Prostate gland (tissue), 2 donors: Measurements from ENCODE around the gene EID2B. TPM values are rescaled to one million over a fixed set of nuclear protein-coding genes. Genes with fewer than 3 reads are reported as not detected.

Experiments
- DNase-seq: peaks from one replicate; pipeline ENCODE4 v3.0.0-alpha.2; 2019; ENCODE audit warnings: low spot score
- H3K27ac ChIP-seq, 2 donors: fragments of 200-600 bp; sonication (generic); 2 replicates each; pipeline ENCODE4 v1.5.1; 2017 to 2019
- H3K27me3 ChIP-seq: fragments of 200-600 bp; sonication (generic); replicated peaks from 2 replicates; pipeline ENCODE4 v1.5.1; 2019; ENCODE audit not compliant: insufficient read depth
- H3K36me3 ChIP-seq, 2 donors: fragments of 200-600 bp; sonication (generic); 1 replicate in 1 of 2; 2 replicates in 1 of 2; pipeline versions ENCODE4 v1.5.1 to v1.8.1; 2017 to 2019
- H3K4me1 ChIP-seq: fragments of 200-600 bp; sonication (generic); replicated peaks from 2 replicates; pipeline ENCODE4 v1.5.1; 2019
- H3K4me3 ChIP-seq, 2 donors: fragments of 200-600 bp; sonication (generic); 2 replicates each; pipeline ENCODE4 v1.5.1; 2017 to 2019
- H3K9me3 ChIP-seq: fragments of 200-600 bp; sonication (generic); 2 replicates; pipeline ENCODE4 v1.5.1; 2017
- POLR2A ChIP-seq: fragments of 450-650 bp; IDR thresholded peaks from one replicate; pipeline ENCODE4 v1.6.1; 2016; ENCODE audit warnings: antibody characterized with exemption, mild to moderate bottlenecking
- POLR2AphosphoS5 ChIP-seq: sonication (generic); formaldehyde crosslinking; IDR thresholded peaks from one replicate; pipeline ENCODE4 v1.6.1; 2017; ENCODE audit warnings: antibody characterized with exemption
- WGBS: methylation state at CpG from one replicate; pipeline ENCODE4 v1.1.5; 2018; 5-methylcytosine and 5-hydroxymethylcytosine counted together
- intact Hi-C: fragments of 100-400 bp; cut with DNase I; formaldehyde crosslinking; loops from one replicate; pipeline ENCODE4 v1.14.2; 2022
- total RNA-seq, 2 donors: library from RNA; depleted of rRNA; stranded (reverse); fragments of >200 nt; gene quantifications; one replicate each; pipeline ENCODE4 v1.1.0, GENCODE V29; 2016
- TF ChIP-seq, protein P1 (sequence below), 4 experiments: fragments of 200-600 bp in 2 of 4; fragments of 450-650 bp in 2 of 4; sonication (generic) in 2 of 4; IDR thresholded peaks; 1 replicate in 3 of 4; 2 replicates in 1 of 4; pipeline ENCODE4 v1.5.1; 2016 to 2019; ENCODE audit warnings: antibody characterized with exemption in 4 of 4, mild to moderate bottlenecking in 2 of 4, moderate library complexity in 2 of 4

Gene EID2B
- total RNA-seq, 2 donors from 2014 or later, result 2.6 to 4.5 TPM

DNA sequence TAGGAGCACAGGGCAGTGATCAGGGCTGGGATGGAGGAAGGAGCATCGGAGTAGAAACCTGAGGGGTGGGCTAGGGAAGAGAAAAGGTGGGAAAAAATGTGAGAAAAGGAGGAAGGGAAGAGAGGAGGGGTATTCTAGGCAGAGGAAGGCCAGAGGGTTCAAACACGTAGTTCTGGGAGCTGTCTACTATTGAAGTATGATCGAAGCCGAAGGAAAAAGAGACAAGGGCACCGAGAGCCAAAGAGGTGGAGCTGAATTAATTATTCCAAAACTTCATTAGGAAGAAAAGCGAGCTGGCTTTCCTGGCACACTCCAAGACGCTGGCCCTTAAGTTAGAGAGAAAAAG is 26.1 kb downstream of the EID2B start:
- H3K4me3 ChIP-seq, result peak overlapping the region in 1 of 2 donors; percentile 29
- H3K36me3 ChIP-seq, result no peaks in the 10 kb centered on the region
- no peak for TF ChIP-seq POLR2AphosphoS5
- no peak for TF ChIP-seq POLR2A
- TF ChIP-seq, protein P1, sequence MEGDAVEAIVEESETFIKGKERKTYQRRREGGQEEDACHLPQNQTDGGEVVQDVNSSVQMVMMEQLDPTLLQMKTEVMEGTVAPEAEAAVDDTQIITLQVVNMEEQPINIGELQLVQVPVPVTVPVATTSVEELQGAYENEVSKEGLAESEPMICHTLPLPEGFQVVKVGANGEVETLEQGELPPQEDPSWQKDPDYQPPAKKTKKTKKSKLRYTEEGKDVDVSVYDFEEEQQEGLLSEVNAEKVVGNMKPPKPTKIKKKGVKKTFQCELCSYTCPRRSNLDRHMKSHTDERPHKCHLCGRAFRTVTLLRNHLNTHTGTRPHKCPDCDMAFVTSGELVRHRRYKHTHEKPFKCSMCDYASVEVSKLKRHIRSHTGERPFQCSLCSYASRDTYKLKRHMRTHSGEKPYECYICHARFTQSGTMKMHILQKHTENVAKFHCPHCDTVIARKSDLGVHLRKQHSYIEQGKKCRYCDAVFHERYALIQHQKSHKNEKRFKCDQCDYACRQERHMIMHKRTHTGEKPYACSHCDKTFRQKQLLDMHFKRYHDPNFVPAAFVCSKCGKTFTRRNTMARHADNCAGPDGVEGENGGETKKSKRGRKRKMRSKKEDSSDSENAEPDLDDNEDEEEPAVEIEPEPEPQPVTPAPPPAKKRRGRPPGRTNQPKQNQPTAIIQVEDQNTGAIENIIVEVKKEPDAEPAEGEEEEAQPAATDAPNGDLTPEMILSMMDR (IDR thresholded peaks at IDR 0.05), result no peak
- intact Hi-C loops, result no loop called here
- no peaks in the 10 kb centered on the region for H3K9me3 ChIP-seq
- H3K27me3 ChIP-seq, result peaks cover 3% of the 10 kb centered on the region
- H3K27ac ChIP-seq, result no peak overlapping the region
- no peaks in the 10 kb centered on the region for H3K4me1 ChIP-seq
- 56% methylated on average over 7 of the region's 7 CpGs for WGBS
- DNase-seq, result no peak

DNA sequence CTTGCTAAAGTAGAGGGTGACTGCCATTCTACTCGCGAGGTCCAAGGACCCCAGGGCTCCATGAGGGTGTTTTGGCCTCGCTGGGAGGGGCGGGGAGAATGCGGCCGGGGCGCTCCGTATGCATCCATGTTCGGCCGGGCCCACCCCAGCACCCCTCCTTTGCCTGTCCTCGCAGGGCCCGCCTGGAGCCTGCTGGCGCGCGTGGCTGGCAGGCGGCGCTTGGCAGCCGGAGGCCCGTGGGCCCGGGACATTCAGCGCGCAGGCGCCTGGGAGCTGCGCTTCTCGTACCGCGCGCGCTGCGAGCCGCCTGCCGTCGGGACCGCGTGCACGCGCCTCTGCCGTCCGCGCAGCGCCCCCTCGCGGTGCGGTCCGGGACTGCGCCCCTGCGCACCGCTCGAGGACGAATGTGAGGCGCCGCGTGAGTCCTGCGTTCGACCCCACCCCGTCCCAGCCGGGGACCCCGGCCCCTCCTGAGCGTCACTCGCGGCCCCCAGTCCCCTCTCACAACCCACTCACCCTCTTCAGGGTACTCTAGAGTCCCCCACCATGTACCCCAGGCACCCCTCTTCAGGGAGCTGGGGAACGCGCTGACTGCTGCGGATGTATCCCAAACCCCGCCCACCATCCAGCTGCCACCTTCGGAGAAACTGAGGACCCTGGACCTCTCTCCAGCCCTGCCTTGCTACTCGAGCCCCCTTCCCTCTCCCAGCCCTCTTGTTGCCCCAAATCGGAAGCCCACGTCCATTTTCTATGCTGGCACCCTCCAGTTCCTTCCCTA is 29.8 kb downstream of the EID2B start:
- no peak overlapping the region for H3K4me3 ChIP-seq
- 19% methylated on average over 40 of the region's 69 CpGs for WGBS
- intact Hi-C loops, result no loop called here
- no peaks in the 10 kb centered on the region for H3K36me3 ChIP-seq
- H3K4me1 ChIP-seq, result no peaks in the 10 kb centered on the region
- DNase-seq, result no peak
- H3K9me3 ChIP-seq, result no peaks in the 10 kb centered on the region
- no peak overlapping the region for H3K27ac ChIP-seq
- TF ChIP-seq POLR2AphosphoS5, result no peak
- TF ChIP-seq, protein P1 (IDR thresholded peaks at IDR 0.05), result peak; percentile 34 to 82 (median 69)
- no peak for TF ChIP-seq POLR2A
- peaks cover 6% of the 10 kb centered on the region for H3K27me3 ChIP-seq

DNA sequence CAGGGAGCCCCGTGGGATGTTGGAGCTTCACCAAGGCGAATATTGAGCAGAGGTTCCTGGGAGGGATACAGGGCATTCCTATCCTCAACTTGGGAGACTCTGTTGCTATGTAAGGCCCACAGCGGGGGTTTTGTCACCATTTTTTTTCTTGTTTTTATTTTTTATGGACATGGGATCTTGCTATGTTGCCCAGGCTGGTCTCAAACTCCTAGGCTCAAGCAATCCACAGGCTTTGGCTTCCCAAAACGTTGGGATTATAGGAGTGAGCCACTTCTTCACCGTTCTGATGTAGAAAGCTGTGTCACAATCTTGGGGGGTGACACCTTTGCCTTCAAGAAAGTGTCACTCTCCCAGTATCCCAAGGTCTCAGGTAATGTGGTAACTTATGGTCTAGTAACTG is 31.3 kb downstream of the EID2B start:
- intact Hi-C loops, result no loop called here
- Histone ChIP-seq H3K9me3 (no peaks in the 10 kb centered on the region), H3K4me3 (no peak overlapping the region), H3K36me3 (no peaks in the 10 kb centered on the region), H3K4me1 (no peaks in the 10 kb centered on the region), H3K27ac (no peak overlapping the region), H3K27me3 (peaks cover 6% of the 10 kb centered on the region)
- DNase-seq, result no peak
- WGBS, result 80% methylated on average over 5 of the region's 5 CpGs
- TF ChIP-seq, protein P1 (IDR thresholded peaks at IDR 0.05), result no peak
- TF ChIP-seq POLR2A (no peak), POLR2AphosphoS5 (no peak)

DNA sequence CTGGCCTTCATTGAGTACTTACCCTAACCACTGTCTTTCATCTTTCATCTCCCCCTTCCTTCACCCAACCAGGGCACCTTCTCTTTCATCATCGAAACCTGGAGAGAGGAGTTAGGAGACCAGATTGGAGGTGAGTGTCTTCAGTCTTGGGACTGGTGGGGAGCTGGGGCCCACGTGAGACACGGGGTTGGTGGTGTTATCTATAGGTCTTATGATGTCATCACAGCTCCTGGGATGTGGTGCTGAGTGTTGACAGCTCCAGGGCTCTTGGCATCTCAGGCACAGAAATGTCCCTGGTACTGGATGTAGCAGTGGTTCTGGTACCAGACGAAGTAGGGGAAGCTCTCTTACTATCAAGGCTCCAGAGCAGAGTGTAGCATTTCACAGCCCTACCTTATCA is 32.1 kb downstream of the EID2B start:
- no peak for DNase-seq
- no peaks in the 10 kb centered on the region for H3K36me3 ChIP-seq
- TF ChIP-seq, protein P1 (IDR thresholded peaks at IDR 0.05), result no peak
- TF ChIP-seq POLR2AphosphoS5, result no peak
- no peak for TF ChIP-seq POLR2A
- H3K4me1 ChIP-seq, result no peaks in the 10 kb centered on the region
- intact Hi-C loops, result no loop called here
- H3K27me3 ChIP-seq, result peaks cover 6% of the 10 kb centered on the region
- H3K9me3 ChIP-seq, result no peaks in the 10 kb centered on the region
- no peak overlapping the region for H3K27ac ChIP-seq
- WGBS, result 41% methylated on average over 4 of the region's 4 CpGs
- H3K4me3 ChIP-seq, result no peak overlapping the region

DNA sequence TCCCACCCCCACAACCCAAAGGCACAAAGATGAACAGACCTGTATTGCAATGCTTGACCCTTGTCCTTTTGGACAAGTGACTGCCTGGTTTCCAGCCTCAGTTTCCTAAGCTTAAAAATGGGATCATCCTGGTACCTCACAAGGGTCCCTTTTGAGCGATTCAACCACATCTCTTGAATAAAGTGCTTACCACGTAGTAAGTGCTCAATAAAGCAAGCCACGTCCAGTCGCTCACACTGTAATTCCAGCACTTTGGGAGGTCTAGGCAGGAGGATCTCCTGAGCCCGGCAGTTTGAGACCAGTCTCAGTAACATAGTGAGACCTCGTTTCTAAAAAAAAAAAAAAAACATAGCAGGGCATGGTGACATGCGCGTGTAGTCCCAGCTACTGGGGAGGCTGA is 32.7 kb downstream of the EID2B start:
- Histone ChIP-seq H3K4me1 (no peaks in the 10 kb centered on the region), H3K27ac (no peak overlapping the region), H3K27me3 (peaks cover 6% of the 10 kb centered on the region), H3K36me3 (no peaks in the 10 kb centered on the region), H3K4me3 (no peak overlapping the region), H3K9me3 (no peaks in the 10 kb centered on the region)
- TF ChIP-seq POLR2A, result no peak
- TF ChIP-seq, protein P1 (IDR thresholded peaks at IDR 0.05), result no peak
- TF ChIP-seq POLR2AphosphoS5, result no peak
- no peak for DNase-seq
- 76% methylated on average over 8 of the region's 8 CpGs for WGBS
- intact Hi-C loops, result no loop called here
